ENCODE measurements around the gene LDLRAP1.

DNA sequence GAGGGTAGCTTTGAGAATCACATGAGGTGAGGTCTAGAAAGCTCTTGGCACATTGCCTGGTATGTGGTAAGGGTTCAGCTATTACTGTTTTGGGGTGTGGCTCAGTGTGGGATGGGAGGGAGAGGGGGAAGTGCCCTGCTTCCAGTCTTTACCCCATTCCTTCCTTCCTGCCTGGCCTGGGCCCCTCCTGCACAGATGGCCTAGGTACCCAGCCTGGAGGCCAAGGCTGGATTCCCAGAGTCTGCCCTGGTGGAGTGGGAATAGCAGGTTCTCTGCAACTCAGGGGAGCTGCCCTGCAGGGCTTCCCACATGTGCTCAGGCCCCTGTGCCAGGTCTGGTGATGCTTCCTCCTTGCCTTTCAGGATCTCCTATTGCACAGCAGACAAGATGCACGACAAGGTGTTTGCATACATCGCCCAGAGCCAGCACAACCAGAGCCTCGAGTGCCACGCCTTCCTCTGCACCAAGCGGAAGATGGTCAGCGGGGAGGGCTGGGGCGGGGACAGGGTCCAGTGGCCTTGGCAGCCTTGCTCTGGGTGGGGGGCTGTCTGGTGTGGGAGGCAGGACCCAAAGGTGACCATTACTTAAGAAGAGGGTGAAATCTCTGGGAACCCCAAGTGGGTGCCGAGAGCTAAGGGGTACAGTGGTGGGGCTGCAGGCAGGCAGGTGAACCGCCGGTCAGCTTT is 13.5 kb downstream of the LDLRAP1 start:
- TF ChIP-seq EZH2 (IDR thresholded peaks at IDR 0.05; ENCODE audit: low read depth), result no peak
- TF ChIP-seq, protein P1, sequence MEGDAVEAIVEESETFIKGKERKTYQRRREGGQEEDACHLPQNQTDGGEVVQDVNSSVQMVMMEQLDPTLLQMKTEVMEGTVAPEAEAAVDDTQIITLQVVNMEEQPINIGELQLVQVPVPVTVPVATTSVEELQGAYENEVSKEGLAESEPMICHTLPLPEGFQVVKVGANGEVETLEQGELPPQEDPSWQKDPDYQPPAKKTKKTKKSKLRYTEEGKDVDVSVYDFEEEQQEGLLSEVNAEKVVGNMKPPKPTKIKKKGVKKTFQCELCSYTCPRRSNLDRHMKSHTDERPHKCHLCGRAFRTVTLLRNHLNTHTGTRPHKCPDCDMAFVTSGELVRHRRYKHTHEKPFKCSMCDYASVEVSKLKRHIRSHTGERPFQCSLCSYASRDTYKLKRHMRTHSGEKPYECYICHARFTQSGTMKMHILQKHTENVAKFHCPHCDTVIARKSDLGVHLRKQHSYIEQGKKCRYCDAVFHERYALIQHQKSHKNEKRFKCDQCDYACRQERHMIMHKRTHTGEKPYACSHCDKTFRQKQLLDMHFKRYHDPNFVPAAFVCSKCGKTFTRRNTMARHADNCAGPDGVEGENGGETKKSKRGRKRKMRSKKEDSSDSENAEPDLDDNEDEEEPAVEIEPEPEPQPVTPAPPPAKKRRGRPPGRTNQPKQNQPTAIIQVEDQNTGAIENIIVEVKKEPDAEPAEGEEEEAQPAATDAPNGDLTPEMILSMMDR (conservative IDR thresholded peaks at IDR 0.05), result no peak

All from PC-9 (cell line).